T-helper 9 cell (primary cell): ENCODE measurements around the gene OR56A4.

Experiments
- DNase-seq: peaks from one replicate; pipeline ENCODE4 v3.0.0-alpha.2; 2020

OR56A4 gene

DNA sequence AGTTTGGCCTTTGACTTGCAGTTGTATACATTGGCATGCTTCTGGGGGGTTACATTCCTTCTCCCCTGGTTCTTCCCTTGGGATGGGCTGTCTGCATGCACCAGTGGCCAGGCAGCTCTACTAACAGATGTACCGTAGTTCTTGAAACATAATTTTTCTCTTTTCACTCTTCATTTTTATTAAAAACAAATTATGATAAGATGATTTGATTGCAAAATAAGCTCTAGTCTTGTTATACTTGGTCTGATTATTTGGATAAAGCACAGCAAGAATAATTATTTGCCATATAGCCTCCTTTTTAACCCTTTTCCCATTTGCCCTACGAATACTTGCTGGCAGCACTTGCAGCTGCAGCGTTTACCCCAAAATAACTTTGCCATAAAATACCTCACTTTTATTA is 51.2 kb downstream of the OR56A4 start:
- DNase-seq: no peak
